Right kidney (tissue), 1 donor: Measurements from ENCODE around the gene TCF3.

Experiments
- DNase-seq: peaks from one replicate; pipeline ENCODE4 v3.0.0-alpha.2; 2016

TCF3 gene

GRCh38 chr19:1560286-1560882 lies 92.0 kb downstream of the TCF3 start:
- DNase-seq = no peak
